ENCODE data around the gene SLC16A6. TPM values are rescaled to one million over a fixed set of nuclear protein-coding genes. Genes with fewer than 3 reads are reported as not detected.

Gene SLC16A6
- polyA plus RNA-seq, 1 donor from 2014 or later = 15.6 TPM

DNA sequence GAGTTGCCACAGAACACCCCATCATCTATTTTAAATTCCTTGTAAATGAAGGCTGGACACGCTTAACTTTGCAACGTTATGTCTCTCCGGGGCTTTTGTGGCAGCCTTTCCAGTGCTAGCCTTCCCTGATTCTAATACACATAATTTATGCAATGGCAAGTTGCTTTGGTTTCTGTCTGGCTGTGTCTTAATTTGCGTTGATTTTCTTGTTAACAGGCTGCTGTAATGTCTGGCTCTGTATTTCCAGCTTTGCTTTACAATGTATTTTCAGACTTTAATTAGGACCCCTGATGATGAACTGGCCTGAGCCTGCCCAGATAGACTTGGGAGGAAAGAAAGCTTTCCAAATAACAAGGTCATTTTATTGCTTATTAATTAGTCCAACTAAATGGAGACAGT is 30.6 kb upstream of the SLC16A6 start:
- peaks cover 3% of the 10 kb centered on the region for H3K9me3 ChIP-seq (ENCODE audit: low read length)
- H3K9me2 ChIP-seq (ENCODE audit: insufficient read depth, low read length) = no peaks in the 10 kb centered on the region
- H3K4me2 ChIP-seq (ENCODE audit: low read length) = no peak overlapping the region
- H3K4me3 ChIP-seq (ENCODE audit: low read length) = no peak overlapping the region
- H4K20me1 ChIP-seq (ENCODE audit: insufficient read depth) = no peaks in the 10 kb centered on the region
- H3K79me2 ChIP-seq (replicated peaks; ENCODE audit: insufficient read depth, low read length) = no peaks in the 10 kb centered on the region
- no peaks in the 10 kb centered on the region for H3K36me3 ChIP-seq (ENCODE audit: insufficient read depth, low read length)
- no peak overlapping the region for H3K9ac ChIP-seq (ENCODE audit: low read length)
- H2AFZ ChIP-seq (ENCODE audit: low read depth, low read length) = no peak overlapping the region
- H3F3A ChIP-seq (ENCODE audit: insufficient read depth, low read length, poor library complexity, severe bottlenecking) = no peaks in the 10 kb centered on the region
- no peak overlapping the region for H3K27ac ChIP-seq (ENCODE audit: low read length)
- no peaks in the 10 kb centered on the region for H3K27me3 ChIP-seq (ENCODE audit: insufficient read depth, low read depth, low read length)
- TF ChIP-seq TAF1 (IDR thresholded peaks at IDR 0.05; ENCODE audit: low read depth) = no peak
- no peak for TF ChIP-seq EZH2 (IDR thresholded peaks at IDR 0.05; ENCODE audit: borderline replicate concordance, insufficient read depth, low read length, poor library complexity, severe bottlenecking)
- TF ChIP-seq MXI1 (conservative IDR thresholded peaks at IDR 0.05; ENCODE audit: poor library complexity, severe bottlenecking) = no peak
- no peak for TF ChIP-seq POLR2AphosphoS5 (IDR thresholded peaks at IDR 0.05)
- no peak for TF ChIP-seq RAD21 (conservative IDR thresholded peaks at IDR 0.05)
- TF ChIP-seq, protein P1, sequence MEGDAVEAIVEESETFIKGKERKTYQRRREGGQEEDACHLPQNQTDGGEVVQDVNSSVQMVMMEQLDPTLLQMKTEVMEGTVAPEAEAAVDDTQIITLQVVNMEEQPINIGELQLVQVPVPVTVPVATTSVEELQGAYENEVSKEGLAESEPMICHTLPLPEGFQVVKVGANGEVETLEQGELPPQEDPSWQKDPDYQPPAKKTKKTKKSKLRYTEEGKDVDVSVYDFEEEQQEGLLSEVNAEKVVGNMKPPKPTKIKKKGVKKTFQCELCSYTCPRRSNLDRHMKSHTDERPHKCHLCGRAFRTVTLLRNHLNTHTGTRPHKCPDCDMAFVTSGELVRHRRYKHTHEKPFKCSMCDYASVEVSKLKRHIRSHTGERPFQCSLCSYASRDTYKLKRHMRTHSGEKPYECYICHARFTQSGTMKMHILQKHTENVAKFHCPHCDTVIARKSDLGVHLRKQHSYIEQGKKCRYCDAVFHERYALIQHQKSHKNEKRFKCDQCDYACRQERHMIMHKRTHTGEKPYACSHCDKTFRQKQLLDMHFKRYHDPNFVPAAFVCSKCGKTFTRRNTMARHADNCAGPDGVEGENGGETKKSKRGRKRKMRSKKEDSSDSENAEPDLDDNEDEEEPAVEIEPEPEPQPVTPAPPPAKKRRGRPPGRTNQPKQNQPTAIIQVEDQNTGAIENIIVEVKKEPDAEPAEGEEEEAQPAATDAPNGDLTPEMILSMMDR (IDR thresholded peaks at IDR 0.05; ENCODE audit: poor library complexity, severe bottlenecking) = no peak
- no peak for TF ChIP-seq SMC3 (conservative IDR thresholded peaks at IDR 0.05; ENCODE audit: poor library complexity)
- TF ChIP-seq EP300 (conservative IDR thresholded peaks at IDR 0.05; ENCODE audit: poor library complexity, severe bottlenecking) = no peak
- TF ChIP-seq, protein P2, sequence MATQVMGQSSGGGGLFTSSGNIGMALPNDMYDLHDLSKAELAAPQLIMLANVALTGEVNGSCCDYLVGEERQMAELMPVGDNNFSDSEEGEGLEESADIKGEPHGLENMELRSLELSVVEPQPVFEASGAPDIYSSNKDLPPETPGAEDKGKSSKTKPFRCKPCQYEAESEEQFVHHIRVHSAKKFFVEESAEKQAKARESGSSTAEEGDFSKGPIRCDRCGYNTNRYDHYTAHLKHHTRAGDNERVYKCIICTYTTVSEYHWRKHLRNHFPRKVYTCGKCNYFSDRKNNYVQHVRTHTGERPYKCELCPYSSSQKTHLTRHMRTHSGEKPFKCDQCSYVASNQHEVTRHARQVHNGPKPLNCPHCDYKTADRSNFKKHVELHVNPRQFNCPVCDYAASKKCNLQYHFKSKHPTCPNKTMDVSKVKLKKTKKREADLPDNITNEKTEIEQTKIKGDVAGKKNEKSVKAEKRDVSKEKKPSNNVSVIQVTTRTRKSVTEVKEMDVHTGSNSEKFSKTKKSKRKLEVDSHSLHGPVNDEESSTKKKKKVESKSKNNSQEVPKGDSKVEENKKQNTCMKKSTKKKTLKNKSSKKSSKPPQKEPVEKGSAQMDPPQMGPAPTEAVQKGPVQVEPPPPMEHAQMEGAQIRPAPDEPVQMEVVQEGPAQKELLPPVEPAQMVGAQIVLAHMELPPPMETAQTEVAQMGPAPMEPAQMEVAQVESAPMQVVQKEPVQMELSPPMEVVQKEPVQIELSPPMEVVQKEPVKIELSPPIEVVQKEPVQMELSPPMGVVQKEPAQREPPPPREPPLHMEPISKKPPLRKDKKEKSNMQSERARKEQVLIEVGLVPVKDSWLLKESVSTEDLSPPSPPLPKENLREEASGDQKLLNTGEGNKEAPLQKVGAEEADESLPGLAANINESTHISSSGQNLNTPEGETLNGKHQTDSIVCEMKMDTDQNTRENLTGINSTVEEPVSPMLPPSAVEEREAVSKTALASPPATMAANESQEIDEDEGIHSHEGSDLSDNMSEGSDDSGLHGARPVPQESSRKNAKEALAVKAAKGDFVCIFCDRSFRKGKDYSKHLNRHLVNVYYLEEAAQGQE (IDR thresholded peaks at IDR 0.05; ENCODE audit: borderline replicate concordance) = no peak

DNA sequence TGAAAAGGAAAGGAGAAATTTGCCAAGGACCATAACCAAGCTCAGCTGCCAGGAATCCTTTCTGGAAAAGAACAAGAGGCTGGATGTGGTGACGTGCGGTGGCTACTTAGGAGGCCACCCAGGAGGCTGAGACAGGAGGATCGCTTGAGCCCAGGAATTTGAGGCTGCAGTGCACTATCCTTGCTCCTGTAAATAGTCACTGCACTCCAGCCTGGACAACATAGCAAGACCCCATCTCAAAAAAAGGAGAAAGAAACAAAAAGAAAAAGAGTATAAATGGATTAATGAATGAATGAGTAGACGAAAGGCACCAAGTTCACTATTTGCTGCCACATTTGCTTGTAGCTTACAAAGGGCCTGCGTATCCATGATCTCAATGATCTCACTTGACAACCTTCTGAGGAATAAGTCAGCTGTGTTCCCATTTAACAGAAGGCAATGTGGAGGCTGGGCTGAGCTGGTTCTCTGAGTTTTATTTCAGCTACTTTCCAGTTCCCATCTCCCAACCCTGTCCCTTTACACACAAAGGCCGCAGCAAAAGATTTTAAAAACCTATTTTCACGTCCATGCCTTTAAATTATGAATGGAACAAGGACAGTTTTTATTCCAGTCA is 30.1 kb upstream of the SLC16A6 start:
- no peak overlapping the region for H3K4me3 ChIP-seq (ENCODE audit: low read length)
- TF ChIP-seq EP300 (conservative IDR thresholded peaks at IDR 0.05; ENCODE audit: poor library complexity, severe bottlenecking) (no peak), RAD21 (conservative IDR thresholded peaks at IDR 0.05) (no peak), POLR2AphosphoS5 (IDR thresholded peaks at IDR 0.05) (no peak), SMC3 (conservative IDR thresholded peaks at IDR 0.05; ENCODE audit: poor library complexity) (no peak), TAF1 (IDR thresholded peaks at IDR 0.05; ENCODE audit: low read depth) (no peak), EZH2 (IDR thresholded peaks at IDR 0.05; ENCODE audit: borderline replicate concordance, insufficient read depth, low read length, poor library complexity, severe bottlenecking) (no peak), MXI1 (conservative IDR thresholded peaks at IDR 0.05; ENCODE audit: poor library complexity, severe bottlenecking) (no peak)
- TF ChIP-seq, protein P2 (IDR thresholded peaks at IDR 0.05; ENCODE audit: borderline replicate concordance) = no peak
- TF ChIP-seq, protein P1 (IDR thresholded peaks at IDR 0.05; ENCODE audit: poor library complexity, severe bottlenecking) = no peak
- no peaks in the 10 kb centered on the region for H3K27me3 ChIP-seq (ENCODE audit: insufficient read depth, low read depth, low read length)
- H3K4me2 ChIP-seq (ENCODE audit: low read length) = no peak overlapping the region
- no peaks in the 10 kb centered on the region for H3F3A ChIP-seq (ENCODE audit: insufficient read depth, low read length, poor library complexity, severe bottlenecking)
- no peaks in the 10 kb centered on the region for H3K79me2 ChIP-seq (replicated peaks; ENCODE audit: insufficient read depth, low read length)
- H3K9ac ChIP-seq (ENCODE audit: low read length) = no peak overlapping the region
- H4K20me1 ChIP-seq (ENCODE audit: insufficient read depth) = no peaks in the 10 kb centered on the region
- H2AFZ ChIP-seq (ENCODE audit: low read depth, low read length) = no peak overlapping the region
- no peaks in the 10 kb centered on the region for H3K9me2 ChIP-seq (ENCODE audit: insufficient read depth, low read length)
- H3K27ac ChIP-seq (ENCODE audit: low read length) = no peak overlapping the region
- H3K9me3 ChIP-seq (ENCODE audit: low read length) = peaks cover 3% of the 10 kb centered on the region
- no peaks in the 10 kb centered on the region for H3K36me3 ChIP-seq (ENCODE audit: insufficient read depth, low read length)

Data from neural cell (in vitro differentiated cells).